SK-N-SH treated with all-trans-retinoic acid at 6 μM for 48 hours (cell line): ENCODE measurements around the gene FTCDNL1.

Source experiments
- ATAC-seq: fragments of 200-7000 bp; cut with Tn5 transposase; 3 replicates; pipeline ENCODE4 v1.9.1; 2020; ENCODE audit warnings: mild to moderate bottlenecking, moderate library complexity
- ARNTL ChIP-seq: fragments of 450-650 bp; formaldehyde crosslinking; IDR thresholded peaks from 2 replicates; pipeline ENCODE4 v1.5.0; 2020; ENCODE audit warnings: low read depth, mild to moderate bottlenecking, moderate library complexity, borderline replicate concordance
- BACH2 ChIP-seq: fragments of 250-450 bp; sonication (Bioruptor Pico); IDR thresholded peaks from 2 replicates; pipeline ENCODE4 v1.9.0; 2021; ENCODE audit warnings: mild to moderate bottlenecking, borderline replicate concordance
- CSDC2 ChIP-seq: fragments of 250-450 bp; sonication (Bioruptor Pico); IDR thresholded peaks from 2 replicates; pipeline ENCODE4 v1.5.0; 2020; ENCODE audit warnings: mild to moderate bottlenecking, moderate library complexity
- CSRNP3 ChIP-seq: fragments of 250-450 bp; sonication (Bioruptor Pico); IDR thresholded peaks from 2 replicates; pipeline ENCODE4 v1.5.1; 2021; ENCODE audit warnings: mild to moderate bottlenecking, moderate library complexity
- ESRRG ChIP-seq: fragments of 250-450 bp; sonication (Bioruptor Pico); IDR thresholded peaks from 2 replicates; pipeline ENCODE4 v1.6.1; 2021; ENCODE audit warnings: mild to moderate bottlenecking
- GLIS3 ChIP-seq: fragments of 250-450 bp; sonication (Bioruptor Pico); IDR thresholded peaks from 2 replicates; pipeline ENCODE4 v1.5.0; 2020; ENCODE audit warnings: mild to moderate bottlenecking, moderate library complexity
- ISL1 ChIP-seq: fragments of 250-450 bp; sonication (Bioruptor Pico); IDR thresholded peaks from 2 replicates; pipeline ENCODE4 v2.1.2; 2022; ENCODE audit warnings: mild to moderate bottlenecking, moderate library complexity
- OSR1 ChIP-seq: fragments of 250-450 bp; sonication (Bioruptor Pico); IDR thresholded peaks from 2 replicates; pipeline ENCODE4 v1.8.0; 2022; ENCODE audit warnings: moderate library complexity, mild to moderate bottlenecking, inconsistent platforms
- PATZ1 ChIP-seq: fragments of 250-450 bp; sonication (Bioruptor Pico); IDR thresholded peaks from 2 replicates; pipeline ENCODE4 v1.8.0; 2020; ENCODE audit warnings: mild to moderate bottlenecking, moderate library complexity, borderline replicate concordance
- POU6F1 ChIP-seq: fragments of 250-450 bp; sonication (Bioruptor Pico); IDR thresholded peaks from 2 replicates; pipeline ENCODE4 v1.8.0; 2021; ENCODE audit warnings: low read depth, mild to moderate bottlenecking, moderate library complexity, borderline replicate concordance
- RARB ChIP-seq: fragments of 250-450 bp; sonication (Bioruptor Pico); IDR thresholded peaks from 2 replicates; pipeline ENCODE4 v1.8.0; 2021; ENCODE audit warnings: mild to moderate bottlenecking, moderate library complexity
- TCF4 ChIP-seq: fragments of 250-450 bp; sonication (Bioruptor Pico); IDR thresholded peaks from 2 replicates; pipeline ENCODE4 v1.8.0; 2021; ENCODE audit warnings: mild to moderate bottlenecking, moderate library complexity, borderline replicate concordance
- TOX ChIP-seq: fragments of 250-450 bp; sonication (Bioruptor Pico); IDR thresholded peaks from 2 replicates; pipeline ENCODE4 v1.8.0; 2021; ENCODE audit warnings: mild to moderate bottlenecking, moderate library complexity, borderline replicate concordance
- TSHZ2 ChIP-seq: fragments of 250-450 bp; sonication (Bioruptor Pico); IDR thresholded peaks from 2 replicates; pipeline ENCODE4 v1.5.0; 2020; ENCODE audit warnings: mild to moderate bottlenecking, moderate library complexity
- ZC3H10 ChIP-seq: fragments of 250-450 bp; sonication (Bioruptor Pico); IDR thresholded peaks from 2 replicates; pipeline ENCODE4 v1.5.1; 2021; ENCODE audit warnings: mild to moderate bottlenecking, moderate library complexity
- ZFP3 ChIP-seq: fragments of 250-450 bp; sonication (Bioruptor Pico); IDR thresholded peaks from 2 replicates; pipeline ENCODE4 v1.5.0; 2020; ENCODE audit warnings: mild to moderate bottlenecking, moderate library complexity
- ZFP30 ChIP-seq: fragments of 450-650 bp; formaldehyde crosslinking; IDR thresholded peaks from 2 replicates; pipeline ENCODE4 v1.5.0; 2022; ENCODE audit warnings: mild to moderate bottlenecking, moderate library complexity
- ZNF565 ChIP-seq: fragments of 450-650 bp; formaldehyde crosslinking; conservative IDR thresholded peaks from 2 replicates; pipeline ENCODE4 v1.5.0; 2020; ENCODE audit warnings: low read depth, mild to moderate bottlenecking, moderate library complexity
- ZNF70 ChIP-seq: fragments of 450-650 bp; formaldehyde crosslinking; IDR thresholded peaks from 2 replicates; pipeline ENCODE4 v1.5.0; 2020; ENCODE audit warnings: mild to moderate bottlenecking, moderate library complexity
- ZNF8 ChIP-seq: fragments of 450-650 bp; formaldehyde crosslinking; IDR thresholded peaks from 2 replicates; pipeline ENCODE4 v1.5.0; 2020; ENCODE audit warnings: mild to moderate bottlenecking, moderate library complexity
- TF ChIP-seq, protein P1 (sequence below): fragments of 250-450 bp; sonication (Bioruptor Pico); IDR thresholded peaks from 2 replicates; pipeline ENCODE4 v1.5.1; 2020; ENCODE audit warnings: low read depth, mild to moderate bottlenecking, moderate library complexity

Gene FTCDNL1

GRCh38 chr2:199868431-199869226, 17.6 kb upstream of the FTCDNL1 start:
- TF ChIP-seq, protein P1, sequence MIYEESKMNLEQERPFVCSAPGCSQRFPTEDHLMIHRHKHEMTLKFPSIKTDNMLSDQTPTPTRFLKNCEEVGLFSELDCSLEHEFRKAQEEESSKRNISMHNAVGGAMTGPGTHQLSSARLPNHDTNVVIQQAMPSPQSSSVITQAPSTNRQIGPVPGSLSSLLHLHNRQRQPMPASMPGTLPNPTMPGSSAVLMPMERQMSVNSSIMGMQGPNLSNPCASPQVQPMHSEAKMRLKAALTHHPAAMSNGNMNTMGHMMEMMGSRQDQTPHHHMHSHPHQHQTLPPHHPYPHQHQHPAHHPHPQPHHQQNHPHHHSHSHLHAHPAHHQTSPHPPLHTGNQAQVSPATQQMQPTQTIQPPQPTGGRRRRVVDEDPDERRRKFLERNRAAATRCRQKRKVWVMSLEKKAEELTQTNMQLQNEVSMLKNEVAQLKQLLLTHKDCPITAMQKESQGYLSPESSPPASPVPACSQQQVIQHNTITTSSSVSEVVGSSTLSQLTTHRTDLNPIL: no peak
- TF ChIP-seq CSDC2 (CRISPR knock-in tag) (no peak), ZNF70 (CRISPR knock-in tag) (no peak), TSHZ2 (no peak), ZNF8 (CRISPR knock-in tag) (no peak), ISL1 (no peak), ZC3H10 (no peak), ARNTL (CRISPR knock-in tag) (no peak), OSR1 (CRISPR knock-in tag) (no peak), ZNF565 (CRISPR knock-in tag) (no peak), ESRRG (CRISPR knock-in tag) (no peak), GLIS3 (CRISPR knock-in tag) (no peak), TOX (CRISPR knock-in tag) (no peak)
- no peak for ATAC-seq

GRCh38 chr2:199865905-199866304, 14.9 kb upstream of the FTCDNL1 start:
- no peak for TF ChIP-seq RARB (CRISPR knock-in tag)
- no peak for ATAC-seq

- TF ChIP-seq ZFP3 (CRISPR knock-in tag) (no peak), POU6F1 (no peak), PATZ1 (no peak), BACH2 (CRISPR knock-in tag) (no peak)
- no peak for ATAC-seq
Measured at GRCh38 chr2:199862788-199863187, 11.8 kb upstream of the FTCDNL1 start.

- peak; percentile 39; the same call in 1 of the 3 replicates for ATAC-seq
- TF ChIP-seq ZFP3 (CRISPR knock-in tag): no peak
- no peak for TF ChIP-seq CSDC2 (CRISPR knock-in tag)
- TF ChIP-seq POU6F1: no peak
- TF ChIP-seq ZNF70 (CRISPR knock-in tag): no peak
- TF ChIP-seq PATZ1: no peak
- no peak for TF ChIP-seq ZFP30 (CRISPR knock-in tag)
- TF ChIP-seq, protein P1: no peak
- TF ChIP-seq CSRNP3 (CRISPR knock-in tag): no peak
- no peak for TF ChIP-seq TCF4 (CRISPR knock-in tag)
Measured at GRCh38 chr2:199861132-199861774, 10.3 kb upstream of the FTCDNL1 start.
